ENCODE results near the gene HLTF. TPM values are rescaled to one million over a fixed set of nuclear protein-coding genes. Genes with fewer than 3 reads are reported as not detected.
"Not testable (repeated sequence)": the region's sequence is repeated elsewhere in the genome, so short reads cannot be mapped to it uniquely, and the experiment has no call there.

Gene HLTF
- total RNA-seq, 1 donor from 2014 or later, result 23.9 TPM

DNA sequence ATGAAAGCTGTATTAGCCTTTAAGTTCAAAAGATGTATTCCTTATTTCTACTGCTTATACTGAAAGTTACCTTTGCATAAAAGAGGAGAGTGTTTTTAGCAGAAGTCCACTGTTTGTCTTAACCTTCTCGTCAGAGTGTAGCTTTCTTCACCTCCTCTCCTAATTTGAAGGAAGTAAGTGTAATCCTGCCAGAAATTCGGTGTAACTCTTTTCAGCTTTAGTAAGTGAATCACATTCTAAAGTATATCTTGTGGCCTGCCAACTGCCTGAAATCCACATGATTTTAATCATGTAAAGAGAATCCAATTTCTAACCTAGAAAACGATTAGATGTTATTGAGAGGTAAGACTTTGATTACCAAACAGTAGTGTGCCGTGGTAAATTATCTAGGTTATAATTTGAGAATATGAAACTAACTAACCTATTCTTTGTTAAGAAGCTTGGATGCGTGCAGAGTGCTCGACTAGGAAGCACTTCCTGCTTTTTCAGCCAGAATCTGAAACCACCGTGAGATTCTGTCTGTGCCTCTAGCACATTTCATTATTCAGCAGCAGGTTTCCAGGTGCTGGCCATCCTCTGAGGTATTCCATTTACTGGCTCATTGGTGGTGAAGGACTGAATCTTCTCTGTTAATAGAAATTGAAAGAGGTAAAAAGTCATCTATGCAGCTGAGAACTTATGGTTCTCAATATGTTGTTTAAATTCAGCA is 87.5 kb downstream of the HLTF start:
- intact Hi-C loops (cut with DNase I), result no loop called here
- DNase-seq (ENCODE audit: low spot score), result no peak

DNA sequence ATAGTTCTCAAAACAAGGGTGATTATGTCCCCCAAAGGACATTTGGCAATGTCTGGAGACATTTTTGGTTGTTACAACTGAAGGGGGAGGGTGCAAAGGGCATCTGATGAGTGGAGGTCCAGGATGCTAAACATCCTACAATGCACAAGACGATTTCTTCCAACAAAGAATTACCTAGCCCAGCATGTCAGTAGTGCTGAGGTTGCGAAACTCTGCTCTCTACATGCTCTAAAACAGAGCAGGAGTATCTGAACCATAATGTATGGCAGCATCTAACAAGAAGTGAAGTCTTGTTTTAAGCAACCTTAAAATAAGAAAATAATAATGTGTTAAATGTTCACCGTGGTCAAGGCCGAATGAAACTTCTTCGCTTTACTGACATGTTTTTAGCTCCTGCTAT is 88.0 kb downstream of the HLTF start:
- no peak for DNase-seq (ENCODE audit: low spot score)
- intact Hi-C loops (cut with DNase I), result no loop called here

DNA sequence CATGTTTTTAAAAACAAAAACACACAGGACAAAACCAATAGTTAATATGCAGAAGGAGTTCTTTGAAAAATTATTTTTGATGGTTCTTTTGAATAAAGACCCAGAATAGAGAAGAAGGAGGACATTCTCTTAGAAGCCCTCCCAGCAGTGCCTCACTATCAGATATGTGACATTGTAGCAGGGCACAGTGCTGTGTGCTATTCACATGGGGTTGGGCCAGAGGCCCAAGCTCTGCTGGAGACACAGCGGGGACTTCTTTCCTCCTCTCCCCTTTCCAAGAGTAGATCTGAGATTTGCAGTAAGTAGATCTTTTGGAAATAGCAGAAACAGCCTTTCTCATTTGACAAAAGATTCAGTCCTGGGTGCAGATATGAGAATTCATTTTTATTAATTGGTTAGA is 88.7 kb downstream of the HLTF start:
- no peak for DNase-seq (ENCODE audit: low spot score)
- intact Hi-C loops (cut with DNase I), result no loop called here

DNA sequence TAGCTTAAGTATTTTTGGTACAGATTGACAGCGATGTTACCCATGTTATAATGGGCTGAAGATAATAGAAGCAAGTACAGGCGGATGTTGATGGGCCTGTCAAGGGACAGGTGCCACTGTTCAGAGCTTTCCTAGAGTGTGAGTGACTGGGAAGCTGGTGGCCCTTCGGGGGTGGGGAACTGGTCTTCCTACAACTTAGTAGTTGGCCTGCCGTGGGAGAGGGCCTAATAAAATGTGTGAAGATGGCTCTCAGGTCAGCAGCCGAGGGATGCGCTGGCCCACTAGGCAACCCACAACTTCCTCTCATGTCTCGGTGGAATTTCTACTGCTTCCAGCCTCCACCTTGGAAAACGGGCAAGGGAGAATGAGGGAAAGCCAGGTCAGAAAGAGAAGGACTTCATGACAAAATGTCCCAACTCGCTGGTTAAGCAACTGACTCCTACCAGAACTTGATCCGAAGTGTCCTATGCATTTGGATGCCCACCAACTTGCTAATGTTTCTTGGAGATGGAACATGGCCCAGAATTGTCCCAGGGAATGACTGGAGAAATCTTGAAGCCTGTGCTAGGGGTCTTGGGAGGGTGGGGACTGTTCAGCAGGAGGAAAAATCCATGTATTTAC is 93.6 kb downstream of the HLTF start:
- DNase-seq (ENCODE audit: low spot score), result no peak

DNA sequence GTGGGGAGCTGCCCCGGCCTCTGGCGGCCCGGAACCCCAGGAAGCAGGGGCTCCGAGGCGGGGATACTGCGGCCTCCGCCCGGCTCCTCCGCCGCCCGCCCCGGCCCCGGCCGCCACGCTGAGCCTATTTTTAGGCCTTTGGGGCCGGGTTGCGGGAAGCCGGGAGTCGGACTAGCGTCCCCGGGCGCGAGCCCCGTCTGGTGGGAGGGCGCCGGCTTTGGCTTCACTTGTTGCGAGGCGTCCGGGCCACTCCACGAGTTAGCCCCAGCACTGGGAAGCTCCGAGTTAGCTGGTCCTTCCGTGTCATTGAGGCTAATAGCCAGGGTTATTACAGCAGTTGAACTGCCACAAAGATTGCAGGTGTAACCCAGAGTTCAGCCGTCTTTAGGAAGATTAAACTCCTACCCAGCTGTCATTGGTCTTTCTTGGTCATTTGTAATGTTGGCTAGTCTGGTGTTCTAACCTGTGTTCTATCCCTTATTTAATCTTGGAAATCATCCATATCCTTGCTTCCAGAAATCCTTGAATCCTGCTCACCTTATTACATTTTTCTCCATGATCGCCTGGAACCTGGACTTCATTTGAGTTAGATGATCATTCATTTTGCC is 94.2 kb downstream of the HLTF start:
- intact Hi-C loops (cut with DNase I), result no loop called here
- peak; percentile 83 for DNase-seq (ENCODE audit: low spot score)

More for the DNA sequence above, 93.6 kb downstream of the HLTF start:
- intact Hi-C loops (cut with DNase I), result no loop called here

DNA sequence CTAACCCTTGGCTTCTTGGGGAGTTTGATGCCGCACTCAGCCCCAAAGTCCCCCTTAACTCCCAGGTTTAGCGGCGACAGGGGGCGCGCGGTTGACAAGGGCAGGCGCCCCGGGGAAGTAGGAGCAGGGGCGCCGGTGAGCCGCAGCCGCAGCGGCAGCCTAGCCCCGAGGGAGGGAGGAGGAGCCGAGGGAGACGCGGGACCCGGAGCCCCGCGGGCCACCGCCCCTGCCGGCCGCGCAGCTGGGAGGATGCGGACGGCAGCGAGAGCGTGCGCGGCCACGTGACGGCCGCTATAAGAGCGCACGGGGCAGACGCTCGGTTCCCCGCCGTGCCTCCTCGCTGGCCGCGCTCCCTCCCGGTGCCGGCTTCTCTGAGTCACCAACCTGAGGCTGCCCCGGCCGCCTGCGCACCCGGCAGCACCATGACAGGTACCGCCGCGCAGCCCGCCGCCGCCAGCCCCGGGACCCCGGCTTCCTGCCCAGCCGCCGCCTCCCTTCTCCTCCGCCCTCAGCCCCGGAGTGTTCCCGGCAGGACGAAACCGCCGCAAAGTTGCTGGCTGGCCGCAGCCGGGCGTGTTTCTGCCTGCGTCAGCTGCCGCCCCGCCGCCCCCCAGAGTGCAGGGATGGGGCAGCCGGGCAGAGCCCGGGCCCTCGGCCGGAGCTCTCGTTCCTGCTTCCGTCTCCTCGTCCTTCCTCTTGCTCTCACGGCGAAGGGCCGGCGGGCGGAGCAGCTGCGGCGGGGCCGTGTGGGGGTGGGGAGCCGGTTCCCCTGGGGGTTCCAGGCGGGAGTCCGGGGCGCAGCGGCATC is 94.9 kb downstream of the HLTF start, which contains the start of gene GYG1:
Gene GYG1 (plus strand): TSS at position 322 of the 808 bp plus-strand sequence. CDS start 101 bp downstream, at position 423.
- peak; percentile 92 for DNase-seq (ENCODE audit: low spot score)
- intact Hi-C loops (cut with DNase I), result loop anchor here (2.0 kb wide), 1 partner anchor 95 kb away; the partner anchor contains the start of gene HLTF

DNA sequence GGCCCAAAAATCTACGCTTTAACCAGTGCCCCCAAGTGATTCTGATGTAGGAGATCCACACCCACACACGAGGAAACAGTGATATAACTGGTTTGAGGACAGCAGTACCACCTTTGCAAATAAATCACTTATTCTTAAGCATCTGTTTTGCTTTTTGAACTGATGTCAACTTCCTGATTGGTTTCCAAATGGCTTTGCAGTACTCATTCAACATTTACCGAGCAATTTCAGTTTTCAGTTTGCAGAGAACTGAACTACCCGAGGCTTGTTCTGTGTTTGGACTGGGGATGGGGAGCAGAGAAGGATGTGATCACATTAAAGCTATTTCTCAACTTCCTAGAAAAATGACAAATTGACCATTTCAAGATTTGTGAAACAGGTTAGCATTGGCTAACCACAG is 96.1 kb downstream of the HLTF start:
- intact Hi-C loops (cut with DNase I), result loop anchor here (2.0 kb wide), 1 partner anchor 97 kb away; the partner anchor contains the start of gene HLTF
- no peak for DNase-seq (ENCODE audit: low spot score)

DNA sequence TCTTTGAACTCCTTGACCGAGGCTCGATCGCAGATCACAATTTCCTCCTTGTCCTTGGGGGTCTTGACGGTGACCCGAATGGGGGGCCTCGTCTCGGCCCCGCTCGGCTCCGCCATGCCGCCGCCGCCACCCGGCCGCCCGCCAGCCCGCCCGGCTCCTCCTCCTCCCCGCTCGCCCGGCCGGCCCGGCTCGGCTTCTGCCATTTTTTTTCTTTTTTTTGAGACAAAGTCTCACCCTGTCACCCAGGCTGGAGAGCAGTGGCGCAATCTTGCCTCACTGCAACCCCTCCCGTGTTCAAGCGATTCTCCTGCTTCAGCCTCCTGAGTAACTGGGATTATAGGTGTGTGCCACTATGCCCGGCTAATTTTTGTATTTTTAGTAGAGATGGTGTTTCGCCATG is 98.8 kb downstream of the HLTF start:
- DNase-seq (ENCODE audit: low spot score); intact Hi-C loops (cut with DNase I): not testable (repeated sequence)

DNA sequence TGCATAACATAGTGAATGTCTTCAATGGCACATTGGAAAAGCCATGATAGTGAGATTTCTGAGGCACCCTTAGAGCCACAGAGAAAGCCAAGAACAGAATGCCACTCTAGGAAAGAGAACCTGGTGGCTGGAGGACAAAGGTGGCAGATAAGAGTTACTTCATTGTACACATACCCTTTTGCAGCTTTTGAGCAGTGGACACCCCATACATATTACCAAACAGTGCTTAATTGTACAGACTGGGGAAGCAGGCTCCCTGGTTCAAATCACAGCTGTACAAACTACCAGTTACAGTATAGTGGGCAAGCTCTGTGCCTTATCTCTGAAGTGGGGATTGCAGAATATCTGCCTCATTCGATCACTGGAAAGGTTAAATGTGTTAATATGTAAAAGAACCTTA is 105.1 kb downstream of the HLTF start:
- intact Hi-C loops (cut with DNase I), result no loop called here
- no peak for DNase-seq (ENCODE audit: low spot score)

Other genes with a start within 250 kb of the HLTF start
- gene CPA3, start 221.2 kb downstream of the HLTF start, total RNA-seq, result 1.9 TPM
- gene GYG1, start 95.0 kb downstream of the HLTF start, total RNA-seq, result 123 TPM
- gene HPS3, start 43.1 kb upstream of the HLTF start, total RNA-seq, result 6.2 TPM
- gene CP, start 135.3 kb upstream of the HLTF start, total RNA-seq, result 8.1 TPM
- 4.1 TPM for gene TM4SF18, start 247.1 kb upstream of the HLTF start, total RNA-seq